22Rv1 (cell line): Measurements from ENCODE around the gene FAM227B.

Experiments used
- H3K27ac ChIP-seq: fragments of 450-650 bp; 2 replicates; pipeline ENCODE4 v1.5.1; 2017
- ZFX ChIP-seq: fragments of 450-650 bp; IDR thresholded peaks from 2 replicates; pipeline ENCODE4 v1.6.1; 2017; ENCODE audit warnings: antibody characterized with exemption, borderline replicate concordance
- TF ChIP-seq, protein P1 (sequence below): fragments of 450-650 bp; IDR thresholded peaks from 2 replicates; pipeline ENCODE4 v1.5.1; 2017; ENCODE audit warnings: mild to moderate bottlenecking

The FAM227B gene

DNA sequence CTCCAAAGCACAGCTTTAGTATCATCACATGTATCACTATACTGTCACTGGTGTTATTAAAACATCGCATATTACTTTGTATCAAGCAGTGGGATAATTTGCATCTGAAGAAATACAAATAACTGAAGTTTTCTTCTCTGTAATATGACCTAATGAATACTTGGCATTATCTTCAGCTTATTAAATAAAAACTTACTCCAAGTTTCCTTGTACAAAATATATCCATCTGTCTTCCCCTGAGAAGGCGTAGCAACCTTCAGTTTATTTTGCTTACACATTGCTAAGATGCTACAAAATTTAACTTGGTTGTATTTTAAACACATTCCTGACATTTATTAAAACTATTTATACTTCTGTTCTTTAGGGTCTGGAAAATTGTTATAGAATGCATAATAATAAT, 183.9 kb downstream of the FAM227B start:
- H3K27ac ChIP-seq: no peak overlapping the region
- TF ChIP-seq, protein P1, sequence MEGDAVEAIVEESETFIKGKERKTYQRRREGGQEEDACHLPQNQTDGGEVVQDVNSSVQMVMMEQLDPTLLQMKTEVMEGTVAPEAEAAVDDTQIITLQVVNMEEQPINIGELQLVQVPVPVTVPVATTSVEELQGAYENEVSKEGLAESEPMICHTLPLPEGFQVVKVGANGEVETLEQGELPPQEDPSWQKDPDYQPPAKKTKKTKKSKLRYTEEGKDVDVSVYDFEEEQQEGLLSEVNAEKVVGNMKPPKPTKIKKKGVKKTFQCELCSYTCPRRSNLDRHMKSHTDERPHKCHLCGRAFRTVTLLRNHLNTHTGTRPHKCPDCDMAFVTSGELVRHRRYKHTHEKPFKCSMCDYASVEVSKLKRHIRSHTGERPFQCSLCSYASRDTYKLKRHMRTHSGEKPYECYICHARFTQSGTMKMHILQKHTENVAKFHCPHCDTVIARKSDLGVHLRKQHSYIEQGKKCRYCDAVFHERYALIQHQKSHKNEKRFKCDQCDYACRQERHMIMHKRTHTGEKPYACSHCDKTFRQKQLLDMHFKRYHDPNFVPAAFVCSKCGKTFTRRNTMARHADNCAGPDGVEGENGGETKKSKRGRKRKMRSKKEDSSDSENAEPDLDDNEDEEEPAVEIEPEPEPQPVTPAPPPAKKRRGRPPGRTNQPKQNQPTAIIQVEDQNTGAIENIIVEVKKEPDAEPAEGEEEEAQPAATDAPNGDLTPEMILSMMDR: no peak
- TF ChIP-seq ZFX: no peak

DNA sequence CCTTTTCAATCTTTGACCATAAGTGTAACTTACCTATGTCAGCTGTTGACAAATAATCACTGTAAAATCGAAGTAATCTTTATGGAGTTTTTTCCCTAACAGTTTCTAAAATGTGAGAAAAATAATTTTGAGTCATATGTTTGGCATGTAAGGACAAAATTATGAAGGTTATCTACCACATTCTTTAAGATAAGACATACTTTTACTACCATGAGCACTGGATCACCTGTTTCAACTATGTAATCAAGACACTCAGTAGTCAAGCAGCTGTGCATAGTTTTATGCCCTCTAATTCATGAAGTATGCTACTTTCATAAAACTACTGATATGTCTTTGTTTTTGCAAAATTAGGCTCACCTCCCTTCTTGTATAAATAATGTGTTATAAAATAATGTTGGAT, 185.4 kb downstream of the FAM227B start:
- TF ChIP-seq ZFX: no peak
- TF ChIP-seq, protein P1: no peak
- no peak overlapping the region for H3K27ac ChIP-seq

DNA sequence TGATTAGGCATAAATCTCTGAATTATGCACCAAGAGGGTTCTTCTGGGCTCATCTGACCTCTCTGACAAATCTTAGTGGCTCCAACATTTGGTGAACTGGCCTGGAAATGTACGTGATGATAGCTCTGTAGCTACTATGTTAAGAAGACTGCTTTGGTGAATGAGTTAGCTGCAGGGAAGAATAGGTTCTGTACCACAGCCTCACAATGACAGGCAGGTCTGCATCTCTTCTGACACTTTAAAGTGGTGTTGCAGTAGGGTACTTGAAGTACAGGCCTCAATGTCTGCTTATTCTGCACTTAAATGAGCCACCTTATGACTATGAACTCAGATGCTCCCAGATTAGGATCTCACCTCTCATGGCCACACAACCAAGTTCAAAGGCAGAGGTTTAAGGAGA, 190.6 kb downstream of the FAM227B start:
- no peak overlapping the region for H3K27ac ChIP-seq
- TF ChIP-seq, protein P1: no peak
- TF ChIP-seq ZFX: no peak

DNA sequence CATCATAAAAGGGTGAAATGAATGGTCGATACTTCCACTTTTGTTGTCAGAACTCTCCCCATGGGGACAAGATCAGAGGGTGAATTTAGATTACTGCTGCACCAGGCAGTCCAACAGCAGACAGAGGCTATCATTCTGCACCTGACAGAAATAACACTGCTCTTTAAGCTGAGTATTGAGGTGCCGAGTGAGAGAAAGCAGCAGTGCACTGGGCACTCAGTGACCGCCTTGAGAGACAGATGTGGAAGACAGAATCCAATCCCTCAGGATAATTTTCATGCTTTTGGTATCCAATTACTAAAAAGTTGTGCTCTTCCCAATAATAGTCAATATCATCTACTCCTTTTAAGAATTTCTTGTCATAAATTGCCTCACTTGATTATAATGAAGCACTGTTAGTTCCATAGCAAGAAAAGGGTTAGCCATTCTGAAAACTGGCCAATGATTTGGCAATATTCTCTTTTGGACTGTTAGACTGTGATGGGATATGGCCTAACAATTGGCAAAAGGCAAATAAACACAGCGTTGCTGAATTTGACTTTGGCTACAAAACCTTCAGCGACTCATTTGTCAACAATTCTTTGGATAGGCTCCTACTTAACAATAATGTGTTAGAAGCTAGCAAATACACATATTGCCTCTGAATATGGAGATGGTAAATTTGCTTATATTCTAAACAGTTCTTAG, 192.1 kb downstream of the FAM227B start:
- H3K27ac ChIP-seq: no peak overlapping the region

DNA sequence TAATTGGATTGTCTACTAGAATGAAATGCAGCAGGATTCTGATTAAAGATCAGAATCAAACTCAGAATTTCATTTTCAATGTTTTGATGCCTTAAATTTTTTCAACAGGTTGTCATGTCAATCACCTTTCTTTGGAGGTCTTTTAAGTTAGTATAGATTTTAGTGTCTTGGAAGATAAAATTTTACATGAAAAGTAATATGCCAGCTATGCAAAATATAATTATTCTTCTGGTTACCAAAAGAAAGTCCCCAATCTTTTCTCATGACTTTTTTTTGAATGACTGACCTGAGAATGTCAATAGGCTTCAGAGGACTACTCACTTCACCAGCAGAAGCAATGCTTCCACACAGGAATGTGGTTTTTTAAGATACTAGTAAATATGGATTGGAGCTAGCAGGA, 193.2 kb downstream of the FAM227B start:
- no peak overlapping the region for H3K27ac ChIP-seq
- no peak for TF ChIP-seq ZFX
- TF ChIP-seq, protein P1: no peak

More for the DNA sequence above, 192.1 kb downstream of the FAM227B start:
- TF ChIP-seq ZFX: no peak
- TF ChIP-seq, protein P1: no peak

DNA sequence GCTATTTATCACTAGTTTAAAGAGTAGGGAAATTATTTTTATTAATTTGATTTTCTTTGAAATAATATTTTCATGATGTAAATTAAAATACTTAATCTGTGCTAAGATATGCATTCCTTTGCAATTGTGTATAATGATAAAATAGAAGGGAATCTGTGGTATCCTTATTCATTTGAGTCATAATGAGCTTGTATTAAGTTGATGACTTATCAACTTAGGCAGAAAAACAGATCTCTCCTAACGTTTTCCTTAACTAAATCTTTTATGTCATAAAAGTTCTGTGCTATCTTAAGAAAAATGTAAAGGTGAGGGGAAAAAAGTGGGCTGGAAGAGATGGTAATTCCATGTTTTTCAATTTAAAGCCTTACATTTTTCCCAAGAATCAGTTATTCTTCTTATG, 195.7 kb downstream of the FAM227B start:
- H3K27ac ChIP-seq: no peak overlapping the region
- TF ChIP-seq, protein P1: no peak
- TF ChIP-seq ZFX: no peak

DNA sequence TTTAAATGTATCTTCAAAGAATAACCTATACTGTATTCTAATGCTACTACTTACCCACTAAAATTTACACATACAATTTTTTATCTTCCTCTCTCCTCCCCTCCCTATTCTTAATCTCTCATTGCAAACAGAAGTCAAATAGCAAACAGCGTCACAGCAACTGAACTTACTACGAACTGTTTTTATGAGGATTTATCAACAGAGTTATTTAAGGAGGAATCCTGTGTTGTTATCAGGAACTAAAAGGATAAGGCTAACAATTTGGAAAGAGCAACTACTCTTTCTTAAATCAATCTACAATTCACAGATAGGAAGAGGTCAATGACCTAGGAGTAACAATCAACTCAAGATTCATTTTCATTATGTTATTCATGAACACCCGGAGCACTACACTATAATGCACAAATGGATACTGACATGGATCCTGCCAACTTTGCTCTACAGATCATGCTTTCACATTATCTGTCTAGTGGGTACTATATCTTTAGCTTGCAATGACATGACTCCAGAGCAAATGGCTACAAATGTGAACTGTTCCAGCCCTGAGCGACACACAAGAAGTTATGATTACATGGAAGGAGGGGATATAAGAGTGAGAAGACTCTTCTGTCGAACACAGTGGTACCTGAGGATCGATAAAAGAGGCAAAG, 196.6 kb downstream of the FAM227B start:
- TF ChIP-seq, protein P1: no peak
- TF ChIP-seq ZFX: no peak
- no peak overlapping the region for H3K27ac ChIP-seq
